HCT116 (cell line): ENCODE measurements around the gene PPP2R5C. TPM values are rescaled to one million over a fixed set of nuclear protein-coding genes. Genes with fewer than 3 reads are reported as not detected.

Experiments
- ATAC-seq: fragments of 200-7000 bp; cut with Tn5 transposase; 2 replicates; pipeline ENCODE4 v1.9.1; 2020; ENCODE audit warnings: mild to moderate bottlenecking, moderate library complexity
- BruUV-seq: library from RNA; stranded (reverse); fragments of 400-500 nt; replicated peaks from 2 replicates; lab custom pipeline; 2021; lab: Mats Ljungman, UMichigan
- CTCF ChIA-PET: fragments of 300-600 bp; sonication (Branson Sonifier 250); formaldehyde crosslinking; loops from one replicate; lab custom pipeline; 2021; ENCODE audit warnings: antibody characterized with exemption; lab: Charles Lee
- POLR2A ChIA-PET: fragments of 300-600, 350-600 bp; sonication (Branson Sonifier 250); formaldehyde crosslinking; loops from one replicate; lab custom pipeline; 2021; ENCODE audit warnings: antibody characterized with exemption; lab: Charles Lee
- RAD21 ChIA-PET, 2 experiments: fragments of 300-600 bp; sonication (Branson Sonifier 250); formaldehyde crosslinking; loops; one replicate each; lab custom pipeline; 2023; ENCODE audit warnings: low total read pairs in 2 of 2; ENCODE audit not compliant: uncharacterized antibody in 2 of 2, unreplicated experiment in 2 of 2, low non-redundant PET in 1 of 2; lab: Charles Lee
- DNase-seq: peaks from one replicate; pipeline ENCODE4 v3.0.0-alpha.2; 2010; ENCODE audit warnings: low read depth, low spot score
- H2AFZ ChIP-seq: fragments of 200-600 bp; shearing (Covaris generic), sonication (generic); 2 replicates; pipeline ENCODE4 v1.6.1; 2017; ENCODE audit warnings: low read depth, mixed run types, mixed read lengths, antibody characterized with exemption, low read length; ENCODE audit not compliant: poor library complexity, severe bottlenecking
- H3K27ac ChIP-seq: 2 replicates; pipeline ENCODE4 v1.5.1; 2012; ENCODE audit warnings: low read depth, low read length
- H3K27me3 ChIP-seq: fragments of 200-600 bp; sonication (generic); 2 replicates; pipeline ENCODE4 v1.6.1; 2016; ENCODE audit warnings: mixed run types, low read length, mixed read lengths; ENCODE audit not compliant: insufficient read depth
- H3K36me3 ChIP-seq, 2 experiments: fragments of 200-500 bp in 1 of 2; fragments of 200-600 bp in 1 of 2; sonication (Bioruptor generic) in 1 of 2; sonication (generic) in 1 of 2; 2 replicates each; pipeline versions ENCODE4 v1.5.1 to v1.6.1; 2014 to 2016; ENCODE audit warnings: low read length in 2 of 2, inconsistent platforms in 1 of 2, mixed read lengths in 1 of 2, mixed run types in 1 of 2; ENCODE audit not compliant: insufficient read depth in 2 of 2, control insufficient read depth in 1 of 2
- H3K4me1 ChIP-seq, 2 experiments: fragments of 200-600 bp in 1 of 2; sonication (generic) in 1 of 2; 2 replicates each; pipeline versions ENCODE4 v1.5.1 to v1.6.1; 2012 to 2017; ENCODE audit warnings: low read length in 2 of 2, inconsistent platforms in 1 of 2, mild to moderate bottlenecking in 1 of 2, mixed read lengths in 1 of 2, mixed run types in 1 of 2, moderate library complexity in 1 of 2; ENCODE audit not compliant: insufficient read depth in 2 of 2, control insufficient read depth in 1 of 2
- H3K4me2 ChIP-seq: fragments of 200-600 bp; sonication (generic); 2 replicates; pipeline ENCODE4 v1.6.1; 2017; ENCODE audit warnings: mixed run types, low read length, mixed read lengths
- H3K4me3 ChIP-seq, 2 experiments: fragments of 200-600 bp in 1 of 2; sonication (generic) in 1 of 2; replicated peaks in 1 of 2; 2 replicates each; pipeline ENCODE4 v1.5.1; 2011 to 2016; ENCODE audit warnings: low read length in 2 of 2, control low read depth in 1 of 2, low read depth in 1 of 2, mild to moderate bottlenecking in 1 of 2, mixed read lengths in 1 of 2, mixed run types in 1 of 2
- H3K79me2 ChIP-seq: fragments of 200-600 bp; sonication (generic); 2 replicates; pipeline ENCODE4 v1.6.1; 2017; ENCODE audit warnings: mild to moderate bottlenecking, mixed run types, low read length, moderate library complexity, mixed read lengths; ENCODE audit not compliant: insufficient read depth
- H3K9ac ChIP-seq: fragments of 200-600 bp; sonication (generic); 2 replicates; pipeline ENCODE4 v1.6.1; 2016; ENCODE audit warnings: low read length, mixed read lengths
- H3K9me2 ChIP-seq: fragments of 200-600 bp; sonication (generic), shearing (Covaris generic); 2 replicates; pipeline ENCODE4 v1.6.1; 2017; ENCODE audit warnings: mixed run types, mild to moderate bottlenecking, moderate library complexity; ENCODE audit not compliant: insufficient read depth
- H3K9me3 ChIP-seq, 2 experiments: fragments of 200-500 bp in 1 of 2; fragments of 200-600 bp in 1 of 2; sonication (Bioruptor generic) in 1 of 2; sonication (generic) in 1 of 2; 2 replicates each; pipeline ENCODE4 v1.6.1; 2014 to 2017; ENCODE audit warnings: low read length in 2 of 2, mixed read lengths in 2 of 2, inconsistent platforms in 1 of 2, low read depth in 1 of 2, mild to moderate bottlenecking in 1 of 2, mixed run types in 1 of 2, moderate library complexity in 1 of 2; ENCODE audit not compliant: control insufficient read depth in 1 of 2, insufficient read depth in 1 of 2
- H4K20me1 ChIP-seq: fragments of 200-600 bp; sonication (generic), shearing (Covaris generic); 2 replicates; pipeline ENCODE4 v1.6.1; 2017; ENCODE audit warnings: mixed run types, mild to moderate bottlenecking, moderate library complexity; ENCODE audit not compliant: insufficient read depth
- ATF3 ChIP-seq: IDR thresholded peaks from 2 replicates; pipeline ENCODE4 v1.6.1; 2012
- CTCF ChIP-seq, 3 experiments: fragments of 200-600 bp in 1 of 3; sonication (generic) in 1 of 3; IDR thresholded peaks in 2 of 3; conservative IDR thresholded peaks in 1 of 3; 2 replicates each; pipeline ENCODE4 v1.5.1; 2012 to 2017; ENCODE audit warnings: low read depth in 2 of 3, low read length in 2 of 3, antibody characterized with exemption in 1 of 3, borderline replicate concordance in 1 of 3, control low read depth in 1 of 3, mild to moderate bottlenecking in 1 of 3, mixed read lengths in 1 of 3, mixed run types in 1 of 3, moderate library complexity in 1 of 3; ENCODE audit not compliant: insufficient read depth in 1 of 3
- EGR1 ChIP-seq: IDR thresholded peaks from 2 replicates; pipeline ENCODE4 v1.6.1; 2012; ENCODE audit warnings: low read depth
- EZH2 ChIP-seq: fragments of 200-600 bp; sonication (generic); IDR thresholded peaks from 2 replicates; pipeline ENCODE4 v1.6.1; 2017; ENCODE audit warnings: antibody characterized with exemption, mixed run types
- EZH2phosphoT487 ChIP-seq: fragments of 200-600 bp; IDR thresholded peaks from 2 replicates; pipeline ENCODE4 v1.6.1; 2018; ENCODE audit warnings: antibody characterized with exemption, borderline replicate concordance
- FOSL1 ChIP-seq: IDR thresholded peaks from 2 replicates; pipeline ENCODE4 v1.6.1; 2012; ENCODE audit warnings: low read depth
- JUND ChIP-seq: IDR thresholded peaks from 2 replicates; pipeline ENCODE4 v1.6.1; 2012
- MAX ChIP-seq: IDR thresholded peaks from 2 replicates; pipeline ENCODE4 v1.6.1; 2012
- POLR2AphosphoS5 ChIP-seq: IDR thresholded peaks from 2 replicates; pipeline ENCODE4 v1.6.1; 2011; ENCODE audit warnings: mild to moderate bottlenecking, low read depth, low read length, moderate library complexity
- RAD21 ChIP-seq: IDR thresholded peaks from 2 replicates; pipeline ENCODE4 v1.6.1; 2012; ENCODE audit warnings: low read depth, mild to moderate bottlenecking
- REST ChIP-seq: IDR thresholded peaks from 2 replicates; pipeline ENCODE4 v1.6.1; 2012; ENCODE audit warnings: low read depth
- SP1 ChIP-seq: IDR thresholded peaks from 2 replicates; pipeline ENCODE4 v1.6.1; 2012; ENCODE audit warnings: low read depth
- SRF ChIP-seq: IDR thresholded peaks from 2 replicates; pipeline ENCODE4 v1.6.1; 2012; ENCODE audit warnings: low read depth
- TCF7L2 ChIP-seq: IDR thresholded peaks from 2 replicates; pipeline ENCODE4 v1.7.0; 2011; ENCODE audit warnings: borderline replicate concordance, inconsistent platforms; ENCODE audit not compliant: insufficient read depth, insufficient read length; ENCODE audit errors: extremely low read depth
- YY1 ChIP-seq: IDR thresholded peaks from 2 replicates; pipeline ENCODE4 v1.6.1; 2011; ENCODE audit warnings: low read length, low read depth, moderate library complexity, mild to moderate bottlenecking; ENCODE audit not compliant: insufficient replicate concordance; ENCODE audit errors: extremely low read depth
- ZBTB33 ChIP-seq: IDR thresholded peaks from 2 replicates; pipeline ENCODE4 v1.6.1; 2011; ENCODE audit warnings: mild to moderate bottlenecking, low read length, moderate library complexity; ENCODE audit not compliant: insufficient replicate concordance; ENCODE audit errors: extremely low read depth
- ZNF274 ChIP-seq: fragments of 200-500 bp; sonication (Bioruptor generic); IDR thresholded peaks from 2 replicates; pipeline ENCODE4 v1.6.1; 2014; ENCODE audit warnings: mild to moderate bottlenecking, low read depth, low read length, inconsistent platforms
- intact Hi-C: fragments of 100-400 bp; cut with micrococcal nuclease; formaldehyde crosslinking; loops from 2 replicates; pipeline ENCODE4 v1.10.0; 2022
- total RNA-seq: library from RNA; stranded (reverse); gene quantifications from one replicate; pipeline ENCODE4 v1.2.1, GENCODE V29; 2021; ENCODE audit not compliant: unreplicated experiment

The PPP2R5C gene
- total RNA-seq, 1 experiment from 2014 or later: 117 TPM

GRCh38 chr14:101773378-101773777 lies 11.9 kb downstream of the PPP2R5C start:
- no peaks in the 10 kb centered on the region for H3K79me2 ChIP-seq
- no peaks in the 10 kb centered on the region for H3K9me3 ChIP-seq
- no peak overlapping the region for H3K9ac ChIP-seq
- no peak overlapping the region for H2AFZ ChIP-seq
- POLR2A ChIA-PET: no interaction called here
- ATAC-seq (no peak), DNase-seq (no peak)
- no peak overlapping the region for H3K27ac ChIP-seq
- H3K4me1 ChIP-seq: no peaks in the 10 kb centered on the region; a peak in 1 of 4 replicates
- H3K4me2 ChIP-seq: no peak overlapping the region
- BruUV-seq: no TSS peak
- CTCF ChIA-PET: no interaction called here
- intact Hi-C loops: loop anchor here (5.0 kb wide), 1 partner anchor 189 kb away; the partner anchor contains the start of gene DYNC1H1
- RAD21 ChIA-PET: no interaction called here
- no peak overlapping the region for H3K4me3 ChIP-seq
- no peaks in the 10 kb centered on the region for H3K9me2 ChIP-seq
- TF ChIP-seq ZBTB33 (no peak), POLR2AphosphoS5 (no peak), FOSL1 (no peak), JUND (no peak), ZNF274 (no peak), CTCF (IDR thresholded peaks at IDR 0.05 in 2 of 3, conservative IDR thresholded peaks at IDR 0.05 in 1 of 3; ENCODE audit: borderline replicate concordance in 1 of 3, insufficient read depth in 1 of 3, low read depth in 2 of 3, low read length in 2 of 3) (no peak), EGR1 (no peak), MAX (no peak), SP1 (no peak), REST (no peak), RAD21 (no peak), ATF3 (no peak), EZH2 (no peak), TCF7L2 (no peak), EZH2phosphoT487 (no peak), YY1 (no peak), SRF (no peak)
- no peaks in the 10 kb centered on the region for H3K27me3 ChIP-seq
- no peaks in the 10 kb centered on the region for H4K20me1 ChIP-seq
- H3K36me3 ChIP-seq: no peaks in the 10 kb centered on the region
